Measurements from ENCODE around the gene PODN.
A peak's percentile ranks its signal among the peaks of the same experiment; 100 is the strongest.

Gene PODN

DNA sequence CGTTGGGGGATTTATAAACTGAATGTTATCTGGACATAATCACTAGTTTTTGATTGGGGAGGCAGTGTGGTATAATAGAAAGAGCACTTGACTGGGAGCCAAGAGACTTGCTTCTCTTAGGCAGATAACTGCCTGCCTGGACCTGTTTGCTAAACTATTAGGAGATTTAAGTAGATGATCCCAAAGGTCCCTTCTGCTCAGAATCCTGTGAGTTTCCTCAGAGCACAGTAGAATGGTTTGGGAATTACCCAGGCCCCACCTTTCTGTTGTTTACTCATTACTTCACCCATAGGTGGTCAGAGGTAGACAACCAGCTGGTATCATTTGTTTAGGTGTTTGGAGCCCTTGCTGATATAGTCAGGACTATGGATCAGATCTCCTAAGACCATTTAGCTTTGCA is 10.3 kb upstream of the PODN start:
- no peak for DNase-seq (ENCODE audit: low read depth)

GRCh38 chr1:53057127-53057526 is 4.9 kb upstream of the PODN start:
- no peak for DNase-seq (ENCODE audit: low read depth)

GRCh38 chr1:53060579-53060978 is 1.4 kb upstream of the PODN start:
- peak; percentile 23 for DNase-seq (ENCODE audit: low read depth)

DNA sequence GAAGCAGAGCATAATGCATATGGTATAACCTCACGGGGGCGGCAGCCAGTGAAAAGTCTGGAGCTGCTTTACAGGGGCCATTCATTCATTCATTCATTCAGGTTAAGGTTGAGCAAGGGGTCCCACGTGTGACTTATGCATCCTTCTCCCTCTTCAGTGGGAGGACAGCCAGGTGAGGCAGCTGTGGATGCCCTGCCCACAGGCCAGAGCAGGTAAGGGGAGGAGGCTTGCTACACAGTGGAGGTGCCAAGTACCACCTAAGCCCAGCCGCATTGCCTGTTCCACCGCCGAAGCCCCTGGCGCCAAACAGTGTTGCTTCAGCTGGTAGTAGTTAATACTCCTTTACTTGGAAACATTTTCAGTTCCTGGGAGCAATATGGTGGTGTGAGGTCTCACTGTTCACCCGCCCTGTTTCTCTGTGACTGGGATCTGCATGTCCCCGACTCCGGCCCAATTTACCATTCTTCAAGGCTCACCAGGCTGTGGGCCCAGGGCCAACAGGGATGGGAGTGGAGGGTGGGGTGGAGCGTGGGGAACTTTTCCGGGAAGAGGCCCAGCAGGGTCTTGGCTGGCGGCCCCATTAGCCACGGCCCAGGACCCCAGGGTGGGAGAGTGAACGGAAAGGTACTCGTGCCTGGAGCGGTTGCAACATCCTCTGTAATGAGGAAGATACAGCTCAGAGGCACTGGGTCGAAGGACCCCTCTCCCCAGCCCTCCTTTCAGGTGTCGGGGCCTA is 722 bp upstream of the PODN start:
- no peak for DNase-seq (ENCODE audit: low read depth)

DNA sequence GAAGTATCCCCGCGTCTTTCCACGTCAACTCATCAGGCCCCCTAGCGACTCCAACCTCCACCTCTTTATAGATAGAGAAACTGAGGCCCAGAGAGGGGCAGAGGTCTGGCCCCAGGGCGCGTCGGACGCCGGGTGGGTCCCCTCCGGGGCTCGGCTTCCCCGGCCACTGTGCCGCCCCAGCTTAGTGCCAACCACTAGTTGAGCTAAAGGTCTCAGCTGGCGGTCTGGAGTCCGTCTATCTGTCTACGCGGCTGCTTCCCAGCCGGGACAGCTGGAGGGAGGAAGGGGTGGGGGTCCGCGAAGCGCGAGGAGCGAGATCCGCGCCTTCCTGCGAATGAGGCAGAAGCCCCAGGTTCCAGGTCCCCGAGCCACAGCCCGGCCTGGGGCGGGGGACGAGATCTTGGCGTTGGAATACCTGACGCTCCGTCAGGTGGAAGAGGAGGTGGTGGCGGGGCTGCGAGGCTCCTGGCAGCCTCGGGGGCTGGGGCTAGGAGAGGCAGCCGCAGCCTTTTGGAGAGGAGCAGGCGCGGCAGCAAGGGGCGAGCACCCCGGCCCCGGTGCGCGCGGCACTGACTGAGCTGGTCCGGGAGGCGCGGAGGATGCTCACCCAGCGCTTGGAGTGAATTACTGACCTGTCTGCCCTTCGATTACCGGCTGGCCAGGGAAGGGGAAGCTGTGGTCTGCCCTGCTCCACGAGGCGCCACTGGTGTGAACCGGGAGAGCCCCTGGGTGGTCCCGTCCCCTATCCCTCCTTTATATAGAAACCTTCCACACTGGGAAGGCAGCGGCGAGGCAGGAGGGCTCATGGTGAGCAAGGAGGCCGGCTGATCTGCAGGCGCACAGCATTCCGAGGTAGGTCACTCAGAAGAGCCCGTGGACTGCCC is 937 bp downstream of the PODN start:
- DNase-seq (ENCODE audit: low read depth), result no peak

- DNase-seq (ENCODE audit: low read depth), result no peak
These were observed 1.9 kb downstream of the PODN start for GRCh38 chr1:53063744-53064515.

- no peak for DNase-seq (ENCODE audit: low read depth)
These were observed 3.4 kb downstream of the PODN start for GRCh38 chr1:53065391-53065790.

DNA sequence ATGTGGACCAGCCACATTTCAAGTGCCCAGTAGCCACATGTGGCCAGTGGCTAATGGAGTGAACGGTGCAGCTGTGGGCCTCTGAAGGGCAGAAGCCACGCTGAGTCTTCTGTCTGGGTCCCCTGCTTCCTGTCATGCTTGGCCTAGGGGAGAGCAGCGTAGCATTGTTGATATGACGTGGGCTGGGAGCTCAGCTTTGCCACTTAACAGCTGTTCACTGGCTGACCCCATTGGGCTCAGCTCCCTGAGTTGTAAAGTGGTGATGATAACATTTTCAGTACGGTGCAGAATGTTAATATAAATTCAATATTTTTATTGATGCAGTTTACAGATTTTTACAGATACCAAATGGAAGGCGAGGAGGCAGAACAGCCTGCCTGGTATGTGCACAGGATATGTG is 4.5 kb downstream of the PODN start:
- no peak for DNase-seq (ENCODE audit: low read depth)

- no peak for DNase-seq (ENCODE audit: low read depth)
These were observed 5.1 kb downstream of the PODN start for GRCh38 chr1:53066891-53067738.

- DNase-seq (ENCODE audit: low read depth), result no peak
These were observed 5.9 kb downstream of the PODN start for GRCh38 chr1:53067886-53068285.

DNA sequence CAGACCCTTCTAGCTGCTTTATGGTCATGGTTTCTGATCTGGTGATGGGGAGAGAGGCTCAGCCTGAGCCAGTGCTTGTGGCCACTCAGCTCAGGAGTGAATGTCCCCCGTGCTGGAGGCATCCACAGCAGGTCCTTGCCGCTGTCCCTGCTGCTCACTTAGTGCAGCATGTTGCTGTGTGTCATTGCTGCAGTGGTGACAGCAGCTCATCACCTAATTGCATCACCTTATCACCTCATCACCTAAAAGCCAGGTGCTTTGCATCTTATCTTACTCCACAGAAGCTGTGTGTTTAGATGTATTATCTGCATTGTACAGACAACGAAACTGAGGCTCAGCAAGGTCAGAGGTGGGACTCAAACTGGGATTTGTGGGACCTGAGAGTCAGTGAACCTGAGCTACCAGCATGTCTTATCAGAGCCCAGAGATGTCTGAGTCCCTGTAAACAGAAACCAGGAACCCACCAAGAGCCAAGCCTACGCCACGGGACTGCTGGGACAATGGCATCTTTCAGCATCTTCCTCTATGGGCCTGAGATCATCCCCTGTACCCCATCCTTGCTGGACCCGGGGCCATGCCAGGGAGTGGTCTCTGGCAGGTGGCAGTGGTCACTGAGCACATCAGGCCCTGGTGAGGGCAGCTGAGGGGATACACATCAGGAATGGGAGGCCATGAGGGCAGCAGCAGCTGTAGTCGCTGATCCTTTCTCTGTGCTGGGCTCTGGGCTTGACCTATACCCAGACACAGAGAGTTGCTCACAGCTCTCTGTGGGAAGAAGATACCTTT is 6.5 kb downstream of the PODN start:
- no peak for DNase-seq (ENCODE audit: low read depth)

GRCh38 chr1:53069265-53069662 is 7.3 kb downstream of the PODN start:
- DNase-seq (ENCODE audit: low read depth), result no peak

DNA sequence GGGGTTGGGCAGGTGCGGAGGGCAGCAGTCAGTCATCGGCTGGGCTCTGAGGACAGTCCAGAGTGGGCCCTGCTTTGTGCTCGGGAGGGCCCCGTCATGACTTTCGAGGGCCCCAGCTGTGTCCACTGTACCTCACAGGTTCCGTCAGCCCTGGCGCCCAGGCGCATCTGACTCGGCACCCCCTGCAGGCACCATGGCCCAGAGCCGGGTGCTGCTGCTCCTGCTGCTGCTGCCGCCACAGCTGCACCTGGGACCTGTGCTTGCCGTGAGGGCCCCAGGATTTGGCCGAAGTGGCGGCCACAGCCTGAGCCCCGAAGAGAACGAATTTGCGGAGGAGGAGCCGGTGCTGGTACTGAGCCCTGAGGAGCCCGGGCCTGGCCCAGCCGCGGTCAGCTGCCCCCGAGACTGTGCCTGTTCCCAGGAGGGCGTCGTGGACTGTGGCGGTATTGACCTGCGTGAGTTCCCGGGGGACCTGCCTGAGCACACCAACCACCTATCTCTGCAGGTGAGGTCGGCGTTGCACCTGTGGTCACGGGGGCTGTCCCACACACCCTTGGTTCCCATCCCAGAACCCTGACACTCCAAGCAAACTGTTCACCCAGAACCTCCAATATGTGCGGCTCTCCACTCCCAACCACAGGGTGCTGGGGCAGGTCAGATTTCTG is 7.8 kb downstream of the PODN start:
- DNase-seq (ENCODE audit: low read depth), result no peak

- no peak for DNase-seq (ENCODE audit: low read depth)
These were observed 8.6 kb downstream of the PODN start for GRCh38 chr1:53070621-53071020.

- DNase-seq (ENCODE audit: low read depth), result no peak
These were observed 9.3 kb downstream of the PODN start for GRCh38 chr1:53071167-53071865.

DNA sequence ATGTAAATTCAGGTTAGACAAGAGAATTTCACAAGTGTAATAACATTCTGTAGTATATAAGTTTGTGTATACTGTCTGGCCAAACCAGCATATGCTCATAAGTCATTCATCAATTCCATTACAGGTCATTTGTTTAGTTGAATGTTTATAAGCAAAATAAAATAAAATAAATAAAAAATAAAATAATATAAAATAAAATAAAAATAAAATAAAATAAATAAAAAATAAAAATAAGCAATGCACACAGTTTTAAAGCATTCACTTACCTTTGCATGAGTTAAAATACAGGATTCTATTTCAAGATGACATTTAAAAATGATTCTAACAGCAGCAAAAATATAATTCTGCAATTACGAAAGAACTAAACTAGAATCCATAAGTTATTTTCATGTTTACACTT is 9.9 kb downstream of the PODN start:
- DNase-seq (ENCODE audit: low read depth), result no peak

DNA sequence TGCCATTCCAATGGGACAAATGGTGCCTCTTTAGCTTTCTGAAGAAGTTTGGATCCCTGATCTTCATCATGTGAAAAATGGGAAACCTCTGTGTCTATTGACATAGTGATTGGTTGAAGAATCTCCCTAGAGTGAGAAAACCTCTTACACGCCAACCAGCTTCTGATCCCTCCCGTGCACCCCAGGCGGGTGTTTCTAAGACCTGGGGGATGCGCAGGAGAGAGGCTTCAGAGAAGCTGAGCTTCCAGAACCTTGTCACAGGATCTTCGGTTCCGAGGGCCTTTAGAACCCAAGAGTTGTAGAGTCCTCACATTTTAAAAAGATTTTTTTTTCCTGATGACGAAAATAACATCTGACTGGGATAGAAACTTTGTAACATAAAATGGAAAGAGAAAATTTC is 11.3 kb downstream of the PODN start:
- no peak for DNase-seq (ENCODE audit: low read depth)

DNA sequence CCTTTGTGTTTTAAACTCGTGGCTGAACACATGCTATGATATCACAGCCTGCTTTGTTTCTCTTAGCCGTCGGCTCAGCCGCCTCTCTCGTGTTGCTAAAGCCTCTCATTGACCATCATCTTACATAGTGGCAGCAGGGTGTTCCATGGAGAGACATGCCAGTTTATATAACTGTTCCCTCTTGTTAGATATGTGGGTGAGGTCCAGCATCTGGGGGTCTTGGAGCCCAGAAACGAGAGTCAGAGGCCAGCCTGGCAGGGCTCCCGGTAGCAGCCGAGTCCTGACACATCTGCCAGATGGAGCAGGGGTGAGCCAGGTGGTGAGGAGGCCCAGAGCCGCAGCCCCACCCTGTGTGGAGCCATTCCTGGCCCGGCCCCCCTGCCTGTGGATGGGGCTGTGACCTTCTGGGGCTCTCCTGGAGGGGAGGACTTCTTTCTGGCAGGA is 11.9 kb downstream of the PODN start:
- DNase-seq (ENCODE audit: low read depth), result no peak

GRCh38 chr1:53074313-53075154 is 12.5 kb downstream of the PODN start:
- DNase-seq (ENCODE audit: low read depth), result no peak

Data from ELR (cell line).